Measurements from ENCODE around the gene IARS1. TPM values are rescaled to one million over a fixed set of nuclear protein-coding genes. Genes with fewer than 3 reads are reported as not detected.
A peak's percentile ranks its signal among the peaks of the same experiment; 100 is the strongest.

IARS1 gene
- total RNA-seq, 2 experiments from 2014 or later, result 330 to 352 TPM

DNA sequence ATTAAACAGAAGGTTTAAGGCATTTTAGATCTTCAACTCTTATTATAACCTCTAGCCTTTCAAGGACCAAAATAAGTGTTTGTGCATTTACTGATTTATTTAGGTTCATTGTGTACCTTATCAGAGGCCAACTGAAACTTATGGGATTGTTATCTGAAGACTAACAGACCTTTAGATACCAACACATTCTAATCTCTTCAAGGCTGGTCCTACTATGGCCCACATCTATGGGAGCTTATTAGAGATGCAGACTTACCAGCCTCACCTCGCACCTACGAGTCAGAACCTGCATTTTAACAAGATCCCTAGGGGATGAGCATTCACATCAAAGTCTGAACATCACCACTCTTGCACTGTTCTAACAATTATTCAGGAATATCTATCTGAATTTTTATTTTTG, 1.9 kb downstream of the IARS1 start:
- Histone ChIP-seq H3K4me2 (ENCODE audit: low read length) (peak overlapping the region; percentile 90), H3K9me2 (ENCODE audit: insufficient read depth, low read length) (no peaks in the 10 kb centered on the region; the same call in 1 of the 2 replicates), H3K4me1 (ENCODE audit: insufficient read depth, low read length, poor library complexity, severe bottlenecking) (peaks cover 48% of the 10 kb centered on the region), H2AFZ (ENCODE audit: low read length) (no peak overlapping the region), H3K36me3 (ENCODE audit: insufficient read depth, low read length) (peaks cover 69% of the 10 kb centered on the region), H3K79me2 (ENCODE audit: insufficient read depth, low read depth, low read length) (peaks cover 86% of the 10 kb centered on the region), H4K20me1 (ENCODE audit: insufficient read depth, low read length) (peaks cover 53% of the 10 kb centered on the region), H3K27ac (ENCODE audit: low read depth, low read length, poor library complexity, severe bottlenecking) (no peak overlapping the region), H3K4me3 (ENCODE audit: low read depth, low read length, poor library complexity, severe bottlenecking) (peak overlapping the region; percentile 91), H3K9me3 (ENCODE audit: low read length) (no peaks in the 10 kb centered on the region; the same call in 1 of the 2 replicates)
- intact Hi-C loops (cut with micrococcal nuclease; ENCODE audit: unreplicated experiment), result no loop called here
- TF ChIP-seq EZH2phosphoT487 (IDR thresholded peaks at IDR 0.05; ENCODE audit: borderline replicate concordance, low read depth, low read length), result no peak
- TF ChIP-seq, protein P1, sequence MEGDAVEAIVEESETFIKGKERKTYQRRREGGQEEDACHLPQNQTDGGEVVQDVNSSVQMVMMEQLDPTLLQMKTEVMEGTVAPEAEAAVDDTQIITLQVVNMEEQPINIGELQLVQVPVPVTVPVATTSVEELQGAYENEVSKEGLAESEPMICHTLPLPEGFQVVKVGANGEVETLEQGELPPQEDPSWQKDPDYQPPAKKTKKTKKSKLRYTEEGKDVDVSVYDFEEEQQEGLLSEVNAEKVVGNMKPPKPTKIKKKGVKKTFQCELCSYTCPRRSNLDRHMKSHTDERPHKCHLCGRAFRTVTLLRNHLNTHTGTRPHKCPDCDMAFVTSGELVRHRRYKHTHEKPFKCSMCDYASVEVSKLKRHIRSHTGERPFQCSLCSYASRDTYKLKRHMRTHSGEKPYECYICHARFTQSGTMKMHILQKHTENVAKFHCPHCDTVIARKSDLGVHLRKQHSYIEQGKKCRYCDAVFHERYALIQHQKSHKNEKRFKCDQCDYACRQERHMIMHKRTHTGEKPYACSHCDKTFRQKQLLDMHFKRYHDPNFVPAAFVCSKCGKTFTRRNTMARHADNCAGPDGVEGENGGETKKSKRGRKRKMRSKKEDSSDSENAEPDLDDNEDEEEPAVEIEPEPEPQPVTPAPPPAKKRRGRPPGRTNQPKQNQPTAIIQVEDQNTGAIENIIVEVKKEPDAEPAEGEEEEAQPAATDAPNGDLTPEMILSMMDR (conservative IDR thresholded peaks at IDR 0.05; ENCODE audit: low read length), result no peak
- no peak for DNase-seq (ENCODE audit: low spot score)
- POLR2A ChIA-PET, result interaction anchor here (0.6 to 1.9 kb wide), 7 partner anchors 13 to 329 kb away, joined by 3 to 12 read pairs (median 3); partner anchors contain the start of gene CENPP
- BruUV-seq (replicated peaks), result no TSS peak
- CTCF ChIA-PET (ENCODE audit: unreplicated experiment), result interaction anchor here (0.6 kb wide), 1 partner anchor 40 kb away, joined by 5 read pairs; no protein-coding TSS in a partner anchor

DNA sequence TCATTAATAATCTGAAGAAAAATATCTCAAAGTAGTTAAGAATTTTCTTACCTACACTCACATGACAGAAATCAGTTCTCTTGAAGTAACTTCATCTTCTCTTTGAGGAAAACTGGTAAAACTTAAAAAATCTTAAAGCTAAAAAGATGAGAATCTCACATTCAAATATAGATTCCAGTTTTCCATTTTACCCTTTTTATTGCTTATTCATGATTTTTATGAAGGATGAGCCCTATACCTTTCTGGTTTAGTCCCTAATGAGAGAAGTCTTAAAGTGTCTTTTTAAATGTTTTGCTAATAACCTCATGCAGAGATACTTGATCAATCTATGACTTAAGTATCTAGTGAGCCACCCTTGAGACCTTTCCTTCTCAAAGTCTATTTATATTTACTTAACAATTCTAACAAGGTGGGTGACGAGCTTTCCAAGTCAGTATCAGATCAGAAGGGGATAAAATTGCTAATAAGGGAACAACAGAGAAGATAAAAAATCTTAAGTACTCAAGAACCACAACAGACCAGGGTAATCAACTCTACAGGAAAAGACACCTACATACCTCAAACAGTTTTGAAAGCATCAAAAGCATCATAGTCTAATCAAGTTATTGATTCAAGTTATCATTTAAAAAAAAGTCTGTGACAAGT, 2.6 kb downstream of the IARS1 start:
- Histone ChIP-seq H3K36me3 (ENCODE audit: insufficient read depth, low read length) (peaks cover 70% of the 10 kb centered on the region), H3K4me2 (ENCODE audit: low read length) (peak overlapping the region; percentile 90), H3K9me3 (ENCODE audit: low read length) (no peaks in the 10 kb centered on the region; the same call in 1 of the 2 replicates), H4K20me1 (ENCODE audit: insufficient read depth, low read length) (peaks cover 56% of the 10 kb centered on the region), H3K79me2 (ENCODE audit: insufficient read depth, low read depth, low read length) (peaks cover 92% of the 10 kb centered on the region), H3K4me1 (ENCODE audit: insufficient read depth, low read length, poor library complexity, severe bottlenecking) (peaks cover 42% of the 10 kb centered on the region), H2AFZ (ENCODE audit: low read length) (no peak overlapping the region), H3K27ac (ENCODE audit: low read depth, low read length, poor library complexity, severe bottlenecking) (no peak overlapping the region), H3K9me2 (ENCODE audit: insufficient read depth, low read length) (no peaks in the 10 kb centered on the region; the same call in 1 of the 2 replicates), H3K4me3 (ENCODE audit: low read depth, low read length, poor library complexity, severe bottlenecking) (peak overlapping the region; percentile 91)
- intact Hi-C loops (cut with micrococcal nuclease; ENCODE audit: unreplicated experiment), result no loop called here
- BruUV-seq (replicated peaks), result no TSS peak
- CTCF ChIA-PET (ENCODE audit: unreplicated experiment), result no interaction called here
- no peak for TF ChIP-seq EZH2phosphoT487 (IDR thresholded peaks at IDR 0.05; ENCODE audit: borderline replicate concordance, low read depth, low read length)
- TF ChIP-seq, protein P1 (conservative IDR thresholded peaks at IDR 0.05; ENCODE audit: low read length), result no peak
- POLR2A ChIA-PET, result interaction anchor here (0.9 to 1.9 kb wide), 6 partner anchors 13 to 330 kb away, joined by 3 to 12 read pairs (median 4); partner anchors contain the start of gene CENPP
- DNase-seq (ENCODE audit: low spot score), result no peak

Data from OCI-LY7 (cell line).